Stomach smooth muscle (tissue), 2 donors: ENCODE results near the gene AKIRIN2.

ENCODE experiments used
- H3K27ac ChIP-seq: one replicate; pipeline ENCODE4 v1.7.0; 2013; ENCODE audit warnings: mild to moderate bottlenecking, low read length, inconsistent platforms
- H3K27me3 ChIP-seq, 2 donors: one replicate each; pipeline ENCODE4 v1.7.0; 2013; ENCODE audit warnings: low read length in 2 of 2; ENCODE audit not compliant: insufficient read depth in 2 of 2, control insufficient read depth in 1 of 2
- H3K36me3 ChIP-seq, 2 donors: one replicate each; pipeline ENCODE4 v1.7.0; 2013; ENCODE audit warnings: low read length in 2 of 2; ENCODE audit not compliant: control insufficient read depth in 2 of 2, insufficient read depth in 2 of 2
- H3K4me1 ChIP-seq: one replicate; pipeline ENCODE4 v1.7.0; 2013; ENCODE audit warnings: low read length; ENCODE audit not compliant: control insufficient read depth, insufficient read depth
- H3K4me3 ChIP-seq, 2 donors: one replicate each; pipeline ENCODE4 v1.7.0; 2013; ENCODE audit warnings: low read length in 2 of 2
- H3K9ac ChIP-seq, 2 donors: one replicate each; pipeline ENCODE4 v1.7.0; 2013; ENCODE audit warnings: low read length in 2 of 2, mild to moderate bottlenecking in 1 of 2
- H3K9me3 ChIP-seq, 2 donors: one replicate each; pipeline ENCODE4 v1.7.0; 2013; ENCODE audit warnings: low read length in 2 of 2; ENCODE audit not compliant: control insufficient read depth in 2 of 2
- donor health status: healthy.
- donor health status: Pancreatic carcinoma.

Gene AKIRIN2

GRCh38 chr6:87731818-87732661 is 30.0 kb upstream of the AKIRIN2 start:
- Histone ChIP-seq H3K4me3 (no peak overlapping the region), H3K9ac (no peak overlapping the region), H3K36me3 (no peaks in the 10 kb centered on the region), H3K27me3 (no peaks in the 10 kb centered on the region), H3K27ac (peak overlapping the region; percentile 11), H3K4me1 (peaks cover 11% of the 10 kb centered on the region), H3K9me3 (no peaks in the 10 kb centered on the region)

DNA sequence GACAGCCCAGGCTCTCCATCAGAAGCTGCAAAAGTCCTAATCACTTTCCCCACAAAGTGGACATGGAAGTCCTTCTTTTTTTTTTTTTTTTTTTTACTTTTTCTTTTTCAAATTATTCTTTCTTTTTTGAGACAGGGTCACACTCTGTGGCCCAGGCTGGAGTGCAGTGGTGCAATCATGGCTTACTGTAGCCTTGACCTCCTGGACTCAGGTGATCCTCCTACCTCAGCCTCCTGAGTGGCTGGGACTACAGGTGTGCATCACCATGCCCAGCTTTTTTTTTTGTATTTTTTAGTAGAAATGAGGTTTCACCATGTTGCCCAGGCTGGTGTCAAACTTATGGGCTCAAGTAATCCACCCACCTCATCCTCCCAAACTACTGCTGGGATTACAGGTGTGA is 29.0 kb upstream of the AKIRIN2 start:
- Histone ChIP-seq H3K36me3 (no peaks in the 10 kb centered on the region), H3K27ac (no peak overlapping the region), H3K9me3 (no peaks in the 10 kb centered on the region), H3K4me1 (peaks cover 11% of the 10 kb centered on the region), H3K4me3 (no peak overlapping the region), H3K27me3 (no peaks in the 10 kb centered on the region), H3K9ac (no peak overlapping the region)

GRCh38 chr6:87729965-87730719 is 28.1 kb upstream of the AKIRIN2 start:
- no peak overlapping the region for H3K4me3 ChIP-seq
- H3K4me1 ChIP-seq, result peaks cover 11% of the 10 kb centered on the region
- no peak overlapping the region for H3K27ac ChIP-seq
- no peaks in the 10 kb centered on the region for H3K9me3 ChIP-seq
- no peaks in the 10 kb centered on the region for H3K27me3 ChIP-seq
- no peak overlapping the region for H3K9ac ChIP-seq
- no peaks in the 10 kb centered on the region for H3K36me3 ChIP-seq

DNA sequence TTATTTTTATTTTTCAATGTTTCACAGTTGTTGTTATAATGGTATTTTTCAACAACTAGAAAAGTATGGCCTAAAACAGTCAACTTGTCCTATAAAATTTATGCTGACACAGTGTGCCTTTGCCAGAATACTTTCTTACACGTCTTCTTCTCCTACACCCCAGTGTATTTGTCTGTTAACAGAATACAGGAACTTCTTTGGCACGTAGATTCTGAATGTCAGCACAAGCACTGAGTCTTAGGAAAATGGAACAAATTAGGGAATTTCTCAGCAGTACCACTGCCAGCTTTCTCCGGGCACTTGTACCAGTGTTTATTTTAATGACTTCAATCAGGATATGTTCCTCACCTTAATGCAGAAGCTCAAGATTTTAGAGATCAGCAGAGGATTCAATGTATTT is 26.7 kb upstream of the AKIRIN2 start:
- Histone ChIP-seq H3K27ac (no peak overlapping the region), H3K4me1 (peaks cover 11% of the 10 kb centered on the region)

DNA sequence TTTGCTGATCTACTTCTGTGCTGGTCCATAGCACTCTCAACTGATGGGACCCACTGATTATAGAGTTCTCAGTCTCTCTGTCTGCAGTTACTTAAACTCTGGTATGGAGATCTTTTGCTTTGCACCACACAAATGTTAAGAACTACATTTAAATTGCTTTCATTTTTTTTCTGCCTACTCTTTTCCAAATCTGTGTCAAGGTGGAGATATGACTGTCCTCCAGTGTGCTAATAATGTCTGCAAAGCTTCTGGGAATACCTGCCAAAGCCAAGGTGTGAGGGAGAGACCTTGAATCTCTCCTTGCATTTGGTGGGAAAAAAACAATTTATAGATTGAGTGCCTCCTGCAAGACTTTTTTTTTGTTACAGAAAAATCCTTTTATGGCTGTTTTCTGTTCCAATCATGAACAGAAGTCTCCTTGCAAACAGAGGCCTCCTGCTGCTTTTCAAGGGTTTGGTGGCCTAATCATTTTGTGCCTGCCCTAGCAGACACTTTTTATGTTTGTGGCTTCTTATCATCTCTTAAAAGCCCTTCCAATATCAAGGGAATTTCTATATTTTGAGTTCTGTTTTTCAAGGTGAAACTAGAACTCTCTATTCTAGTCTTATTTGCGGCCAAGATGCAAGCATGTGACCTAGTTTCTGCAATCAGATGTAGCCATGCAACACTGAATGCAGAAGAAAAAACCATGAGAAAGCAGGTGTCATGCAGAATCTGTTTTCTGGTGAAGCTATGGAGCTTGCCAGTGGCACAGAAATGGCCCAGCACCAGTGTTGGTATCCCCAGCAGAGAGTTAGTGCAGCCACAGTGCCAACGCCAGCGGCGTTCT is 23.2 kb upstream of the AKIRIN2 start:
- Histone ChIP-seq H3K9me3 (no peaks in the 10 kb centered on the region), H3K27ac (no peak overlapping the region), H3K9ac (no peak overlapping the region), H3K36me3 (no peaks in the 10 kb centered on the region), H3K27me3 (no peaks in the 10 kb centered on the region), H3K4me3 (no peak overlapping the region), H3K4me1 (peaks cover 7% of the 10 kb centered on the region)

More for the DNA sequence above, 26.7 kb upstream of the AKIRIN2 start:
- Histone ChIP-seq H3K9ac (no peak overlapping the region), H3K27me3 (no peaks in the 10 kb centered on the region), H3K9me3 (no peaks in the 10 kb centered on the region), H3K4me3 (no peak overlapping the region), H3K36me3 (no peaks in the 10 kb centered on the region)

GRCh38 chr6:87723170-87724078 is 21.4 kb upstream of the AKIRIN2 start:
- H3K9me3 ChIP-seq, result no peaks in the 10 kb centered on the region
- no peak overlapping the region for H3K9ac ChIP-seq
- H3K27me3 ChIP-seq, result no peaks in the 10 kb centered on the region
- no peak overlapping the region for H3K27ac ChIP-seq
- H3K4me1 ChIP-seq, result peaks cover 7% of the 10 kb centered on the region
- H3K4me3 ChIP-seq, result no peak overlapping the region
- H3K36me3 ChIP-seq, result no peaks in the 10 kb centered on the region

DNA sequence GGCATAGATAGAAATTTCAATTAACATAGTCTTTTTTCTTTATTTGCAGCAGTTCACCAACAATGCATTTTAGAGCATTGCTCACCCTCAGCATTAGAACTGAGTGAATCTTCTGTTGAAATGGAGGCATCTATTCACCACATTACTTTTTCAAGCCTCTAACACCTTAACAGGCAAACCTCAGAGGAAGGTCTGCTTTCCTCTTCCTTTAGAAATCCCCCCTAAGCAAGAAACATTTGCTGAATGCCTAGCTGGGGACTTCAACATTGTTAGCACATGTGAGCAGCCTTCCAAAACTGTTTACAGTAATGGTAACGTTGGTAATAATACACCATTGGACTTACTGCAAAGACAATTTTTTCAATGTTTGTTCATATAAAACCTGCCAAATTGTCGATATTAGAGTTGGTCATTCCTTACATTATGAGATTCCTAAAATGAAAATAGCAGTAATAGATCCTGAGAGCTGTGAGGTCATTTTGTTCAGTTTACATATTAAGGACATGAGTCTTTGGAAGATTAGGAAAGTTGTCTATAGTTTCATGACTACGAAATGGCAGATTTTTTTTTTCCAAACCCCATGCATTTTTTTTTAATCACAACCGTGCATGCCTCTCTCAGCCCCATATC is 20.6 kb upstream of the AKIRIN2 start:
- no peak overlapping the region for H3K9ac ChIP-seq
- no peak overlapping the region for H3K27ac ChIP-seq

DNA sequence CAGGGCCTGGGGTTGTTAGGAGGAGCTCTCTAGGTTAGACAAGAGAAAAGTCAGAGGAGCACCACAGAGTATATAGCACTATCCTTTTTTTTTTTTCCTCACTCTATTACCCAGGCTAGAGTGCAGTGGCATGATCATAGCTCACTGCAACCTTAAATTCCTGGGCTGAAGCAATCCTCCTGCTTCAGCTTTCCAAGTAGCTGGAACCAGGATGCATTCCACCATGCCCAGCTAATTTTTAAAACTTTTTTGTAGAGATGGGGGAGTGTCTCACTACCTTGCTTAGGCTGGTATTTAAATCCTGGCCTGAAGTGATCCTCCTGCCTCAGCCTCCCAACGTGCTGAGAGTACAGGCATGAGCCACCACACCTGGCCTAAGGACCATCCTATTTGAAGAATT is 19.3 kb upstream of the AKIRIN2 start:
- Histone ChIP-seq H3K36me3 (no peaks in the 10 kb centered on the region), H3K9me3 (no peaks in the 10 kb centered on the region), H3K27ac (no peak overlapping the region), H3K4me3 (no peak overlapping the region), H3K27me3 (no peaks in the 10 kb centered on the region), H3K9ac (no peak overlapping the region), H3K4me1 (peaks cover 7% of the 10 kb centered on the region)

More for the DNA sequence above, 20.6 kb upstream of the AKIRIN2 start:
- Histone ChIP-seq H3K4me3 (no peak overlapping the region), H3K36me3 (no peaks in the 10 kb centered on the region), H3K9me3 (no peaks in the 10 kb centered on the region), H3K27me3 (no peaks in the 10 kb centered on the region), H3K4me1 (peaks cover 7% of the 10 kb centered on the region)

- Histone ChIP-seq H3K4me3 (no peak overlapping the region), H3K27me3 (no peaks in the 10 kb centered on the region), H3K27ac (no peak overlapping the region), H3K9ac (no peak overlapping the region), H3K9me3 (no peaks in the 10 kb centered on the region), H3K36me3 (no peaks in the 10 kb centered on the region), H3K4me1 (peaks cover 7% of the 10 kb centered on the region)
Measured at GRCh38 chr6:87718662-87719433, 16.8 kb upstream of the AKIRIN2 start.
